ENCODE data around the gene ANKMY1. TPM values are rescaled to one million over a fixed set of nuclear protein-coding genes. Genes with fewer than 3 reads are reported as not detected.
A peak's percentile ranks its signal among the peaks of the same experiment; 100 is the strongest.

ANKMY1 gene
- total and polyA plus RNA-seq, 2 of the 13 experiments (the other 11 are each of a cell fraction or from before 2014, with no cell fraction given) = 11.7 to 18.8 TPM

- TF ChIP-seq ZNF891 (CRISPR knock-in tag; IDR thresholded peaks at IDR 0.05) = no peak; the same call in none of the 2 replicates
- no peak for TF ChIP-seq NR3C1 (CRISPR knock-in tag; IDR thresholded peaks at IDR 0.05)
- TF ChIP-seq ZNF567 (CRISPR knock-in tag; IDR thresholded peaks at IDR 0.05; ENCODE audit: borderline replicate concordance) = no peak
- TF ChIP-seq RERE (CRISPR knock-in tag; IDR thresholded peaks at IDR 0.05; ENCODE audit: low read depth) = no peak
- TF ChIP-seq, protein P1, sequence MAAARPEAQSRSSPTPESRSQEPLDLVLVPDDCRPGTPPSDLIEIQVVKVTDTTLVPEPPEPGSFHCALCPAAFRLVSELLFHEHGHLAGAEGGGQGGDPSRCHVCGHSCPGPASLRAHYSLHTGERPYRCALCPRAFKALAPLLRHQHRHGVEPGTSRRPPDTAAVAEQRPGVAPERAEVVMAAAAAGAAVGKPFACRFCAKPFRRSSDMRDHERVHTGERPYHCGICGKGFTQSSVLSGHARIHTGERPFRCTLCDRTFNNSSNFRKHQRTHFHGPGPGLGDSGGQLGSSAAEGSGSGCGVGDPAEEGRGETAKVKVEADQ (CRISPR knock-in tag; IDR thresholded peaks at IDR 0.05; ENCODE audit: borderline replicate concordance) = no peak; the same call in 1 of the 2 replicates
- no peak for TF ChIP-seq ZBTB1 (CRISPR knock-in tag; IDR thresholded peaks at IDR 0.05; ENCODE audit: borderline replicate concordance)
- no peak for TF ChIP-seq ZNF382 (CRISPR knock-in tag; IDR thresholded peaks at IDR 0.05; ENCODE audit: borderline replicate concordance)
- no peak for TF ChIP-seq ARHGAP35 (CRISPR knock-in tag; IDR thresholded peaks at IDR 0.05; ENCODE audit: borderline replicate concordance)
- no peak for TF ChIP-seq RAD51 (IDR thresholded peaks at IDR 0.05; ENCODE audit: borderline replicate concordance)
- TF ChIP-seq ZNF83 (CRISPR knock-in tag; IDR thresholded peaks at IDR 0.05; ENCODE audit: borderline replicate concordance) = no peak
- TF ChIP-seq, protein P2, sequence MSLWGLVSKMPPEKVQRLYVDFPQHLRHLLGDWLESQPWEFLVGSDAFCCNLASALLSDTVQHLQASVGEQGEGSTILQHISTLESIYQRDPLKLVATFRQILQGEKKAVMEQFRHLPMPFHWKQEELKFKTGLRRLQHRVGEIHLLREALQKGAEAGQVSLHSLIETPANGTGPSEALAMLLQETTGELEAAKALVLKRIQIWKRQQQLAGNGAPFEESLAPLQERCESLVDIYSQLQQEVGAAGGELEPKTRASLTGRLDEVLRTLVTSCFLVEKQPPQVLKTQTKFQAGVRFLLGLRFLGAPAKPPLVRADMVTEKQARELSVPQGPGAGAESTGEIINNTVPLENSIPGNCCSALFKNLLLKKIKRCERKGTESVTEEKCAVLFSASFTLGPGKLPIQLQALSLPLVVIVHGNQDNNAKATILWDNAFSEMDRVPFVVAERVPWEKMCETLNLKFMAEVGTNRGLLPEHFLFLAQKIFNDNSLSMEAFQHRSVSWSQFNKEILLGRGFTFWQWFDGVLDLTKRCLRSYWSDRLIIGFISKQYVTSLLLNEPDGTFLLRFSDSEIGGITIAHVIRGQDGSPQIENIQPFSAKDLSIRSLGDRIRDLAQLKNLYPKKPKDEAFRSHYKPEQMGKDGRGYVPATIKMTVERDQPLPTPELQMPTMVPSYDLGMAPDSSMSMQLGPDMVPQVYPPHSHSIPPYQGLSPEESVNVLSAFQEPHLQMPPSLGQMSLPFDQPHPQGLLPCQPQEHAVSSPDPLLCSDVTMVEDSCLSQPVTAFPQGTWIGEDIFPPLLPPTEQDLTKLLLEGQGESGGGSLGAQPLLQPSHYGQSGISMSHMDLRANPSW (CRISPR knock-in tag; IDR thresholded peaks at IDR 0.05; ENCODE audit: borderline replicate concordance) = no peak
- TF ChIP-seq ZNF562 (CRISPR knock-in tag; IDR thresholded peaks at IDR 0.05; ENCODE audit: borderline replicate concordance) = no peak
- TF ChIP-seq TOE1 (CRISPR knock-in tag; IDR thresholded peaks at IDR 0.05) = no peak
- no peak for TF ChIP-seq SETDB1 (CRISPR knock-in tag; IDR thresholded peaks at IDR 0.05; ENCODE audit: borderline replicate concordance)
- TF ChIP-seq ZSCAN29 (CRISPR knock-in tag; conservative IDR thresholded peaks at IDR 0.05) = peak; percentile 60
- no peak for TF ChIP-seq TMF1 (CRISPR knock-in tag; IDR thresholded peaks at IDR 0.05; ENCODE audit: low read depth)
- TF ChIP-seq, protein P3, sequence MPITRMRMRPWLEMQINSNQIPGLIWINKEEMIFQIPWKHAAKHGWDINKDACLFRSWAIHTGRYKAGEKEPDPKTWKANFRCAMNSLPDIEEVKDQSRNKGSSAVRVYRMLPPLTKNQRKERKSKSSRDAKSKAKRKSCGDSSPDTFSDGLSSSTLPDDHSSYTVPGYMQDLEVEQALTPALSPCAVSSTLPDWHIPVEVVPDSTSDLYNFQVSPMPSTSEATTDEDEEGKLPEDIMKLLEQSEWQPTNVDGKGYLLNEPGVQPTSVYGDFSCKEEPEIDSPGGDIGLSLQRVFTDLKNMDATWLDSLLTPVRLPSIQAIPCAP (CRISPR knock-in tag; IDR thresholded peaks at IDR 0.05; ENCODE audit: low read depth) = peak; percentile 80; the same call in 1 of the 2 replicates
- TF ChIP-seq CAMTA2 (CRISPR knock-in tag; IDR thresholded peaks at IDR 0.05; ENCODE audit: borderline replicate concordance) = peak; percentile 65; the same call in 1 of the 2 replicates
- no peak for TF ChIP-seq HES4 (CRISPR knock-in tag; IDR thresholded peaks at IDR 0.05; ENCODE audit: borderline replicate concordance)
Observed at GRCh38 chr2:240604939-240605716, 47.3 kb upstream of the ANKMY1 start (continued).

All from HepG2 (cell line).